Tibial nerve (tissue), 4 donors: ENCODE results near the gene HUWE1. TPM values are rescaled to one million over a fixed set of nuclear protein-coding genes. Genes with fewer than 3 reads are reported as not detected.

Source experiments
- DNase-seq, 2 donors: peaks; one replicate each; pipeline ENCODE4 v3.0.0-alpha.2; 2019; ENCODE audit warnings: low spot score in 2 of 2
- H3K27ac ChIP-seq, 4 donors: fragments of 200-600 bp; sonication (generic) in 3 of 4; one replicate each; pipeline ENCODE4 v1.5.1; 2017 to 2019; ENCODE audit warnings: mild to moderate bottlenecking in 1 of 4
- H3K27me3 ChIP-seq, 2 donors: fragments of 200-600 bp; sonication (generic) in 1 of 2; one replicate each; pipeline versions ENCODE4 v1.5.1 to v1.6.0; 2017 to 2019
- H3K36me3 ChIP-seq, 3 donors: fragments of 200-600 bp; sonication (generic); one replicate each; pipeline ENCODE4 v1.5.1; 2018 to 2019
- H3K4me1 ChIP-seq, 4 donors: fragments of 200-600 bp; sonication (generic) in 3 of 4; one replicate each; pipeline ENCODE4 v1.5.1; 2017 to 2019
- H3K4me3 ChIP-seq, 4 donors: fragments of 200-600 bp; sonication (generic) in 3 of 4; one replicate each; pipeline ENCODE4 v1.5.1; 2017 to 2019; ENCODE audit warnings: mild to moderate bottlenecking in 1 of 4, moderate library complexity in 1 of 4
- H3K9me3 ChIP-seq, 4 donors: fragments of 200-600 bp; sonication (generic) in 3 of 4; one replicate each; pipeline ENCODE4 v1.5.1; 2017 to 2019
- EP300 ChIP-seq, 2 donors: sonication (generic); formaldehyde crosslinking; IDR thresholded peaks; one replicate each; pipeline ENCODE4 v1.6.1; 2017; ENCODE audit warnings: antibody characterized with exemption in 2 of 2, mild to moderate bottlenecking in 1 of 2
- POLR2A ChIP-seq, 2 donors: fragments of 450-650 bp; IDR thresholded peaks; one replicate each; pipeline ENCODE4 v1.6.1; 2017; ENCODE audit warnings: antibody characterized with exemption in 2 of 2, mild to moderate bottlenecking in 2 of 2, moderate library complexity in 2 of 2
- WGBS, 2 donors: methylation state at CpG; one replicate each; pipeline ENCODE4 v1.1.5; 2018; 5-methylcytosine and 5-hydroxymethylcytosine counted together
- total RNA-seq, 4 donors: library from RNA; depleted of rRNA; stranded (reverse); fragments of >200 nt; gene quantifications; one replicate each; pipeline ENCODE4 v1.1.0, GENCODE V29; 2016
- TF ChIP-seq, protein P1 (sequence below), 5 experiments: fragments of 200-600 bp in 3 of 5; fragments of 450-650 bp in 2 of 5; sonication (generic) in 3 of 5; IDR thresholded peaks; one replicate each; pipeline ENCODE4 v1.5.1; 2016 to 2019; ENCODE audit warnings: antibody characterized with exemption in 5 of 5, mild to moderate bottlenecking in 3 of 5, moderate library complexity in 2 of 5

Gene HUWE1
- total RNA-seq, 4 donors from 2014 or later: 104 to 141 (median 119) TPM

DNA sequence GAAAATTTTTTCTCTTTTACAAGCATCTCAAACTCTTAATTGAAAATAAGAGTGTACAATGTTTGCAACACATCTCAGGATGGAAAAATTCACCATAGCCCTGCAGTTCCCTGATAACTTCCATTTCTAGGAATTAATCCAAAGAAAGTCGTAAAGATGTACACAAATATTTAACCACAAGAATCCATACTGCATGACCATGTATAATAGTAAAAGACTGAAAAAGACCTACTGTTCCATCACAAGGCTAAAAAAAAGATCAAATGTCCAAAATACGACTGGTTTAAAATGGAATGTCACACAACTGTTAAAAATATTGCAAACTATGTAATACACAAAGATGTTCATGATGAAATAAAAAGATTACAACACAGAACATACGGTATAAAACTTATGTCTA, 32.1 kb downstream of the HUWE1 start:
- no peaks in the 10 kb centered on the region for H3K36me3 ChIP-seq
- WGBS, 2 donors: 41 to 52% methylated on average over 3 of the region's 3 CpGs
- no peak overlapping the region for H3K27ac ChIP-seq
- TF ChIP-seq EP300 (IDR thresholded peaks at IDR 0.05): no peak
- TF ChIP-seq, protein P1, sequence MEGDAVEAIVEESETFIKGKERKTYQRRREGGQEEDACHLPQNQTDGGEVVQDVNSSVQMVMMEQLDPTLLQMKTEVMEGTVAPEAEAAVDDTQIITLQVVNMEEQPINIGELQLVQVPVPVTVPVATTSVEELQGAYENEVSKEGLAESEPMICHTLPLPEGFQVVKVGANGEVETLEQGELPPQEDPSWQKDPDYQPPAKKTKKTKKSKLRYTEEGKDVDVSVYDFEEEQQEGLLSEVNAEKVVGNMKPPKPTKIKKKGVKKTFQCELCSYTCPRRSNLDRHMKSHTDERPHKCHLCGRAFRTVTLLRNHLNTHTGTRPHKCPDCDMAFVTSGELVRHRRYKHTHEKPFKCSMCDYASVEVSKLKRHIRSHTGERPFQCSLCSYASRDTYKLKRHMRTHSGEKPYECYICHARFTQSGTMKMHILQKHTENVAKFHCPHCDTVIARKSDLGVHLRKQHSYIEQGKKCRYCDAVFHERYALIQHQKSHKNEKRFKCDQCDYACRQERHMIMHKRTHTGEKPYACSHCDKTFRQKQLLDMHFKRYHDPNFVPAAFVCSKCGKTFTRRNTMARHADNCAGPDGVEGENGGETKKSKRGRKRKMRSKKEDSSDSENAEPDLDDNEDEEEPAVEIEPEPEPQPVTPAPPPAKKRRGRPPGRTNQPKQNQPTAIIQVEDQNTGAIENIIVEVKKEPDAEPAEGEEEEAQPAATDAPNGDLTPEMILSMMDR (IDR thresholded peaks at IDR 0.05): no peak
- no peak for TF ChIP-seq POLR2A (IDR thresholded peaks at IDR 0.05)
- H3K27me3 ChIP-seq: no peaks in the 10 kb centered on the region
- no peak for DNase-seq
- no peaks in the 10 kb centered on the region for H3K9me3 ChIP-seq
- peaks cover 0 to 12% (median 0%) of the 10 kb centered on the region in 4 donors for H3K4me1 ChIP-seq
- H3K4me3 ChIP-seq: no peak overlapping the region

DNA sequence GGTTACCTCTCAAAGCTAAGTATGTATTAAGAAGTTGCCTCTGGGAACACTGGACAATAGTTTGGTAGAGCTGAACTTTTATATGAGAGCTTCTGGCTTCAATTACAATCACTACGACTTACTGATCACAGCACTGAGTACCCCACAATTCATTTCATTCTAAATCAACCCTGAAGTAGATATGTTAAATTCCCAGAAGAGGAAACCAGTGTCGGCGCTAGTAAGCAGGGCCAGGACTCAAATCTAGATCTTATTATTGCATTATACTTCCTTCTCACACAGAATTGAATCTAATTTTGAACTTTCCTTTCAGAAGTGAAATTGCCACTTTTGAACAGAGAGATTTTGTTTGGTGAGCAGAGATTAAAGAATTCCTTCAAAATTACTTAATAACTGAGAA, 41.8 kb downstream of the HUWE1 start:
- no peak for TF ChIP-seq EP300 (IDR thresholded peaks at IDR 0.05)
- 74 to 89% methylated on average over 3 of the region's 3 CpGs for WGBS, 2 donors
- H3K9me3 ChIP-seq: no peaks in the 10 kb centered on the region
- H3K27ac ChIP-seq: no peak overlapping the region
- no peak for DNase-seq
- H3K4me3 ChIP-seq: no peak overlapping the region
- no peaks in the 10 kb centered on the region for H3K4me1 ChIP-seq
- H3K36me3 ChIP-seq: peaks cover 0 to 47% (median 0%) of the 10 kb centered on the region in 3 donors
- H3K27me3 ChIP-seq: peaks cover 0 to 2% of the 10 kb centered on the region in 2 donors

DNA sequence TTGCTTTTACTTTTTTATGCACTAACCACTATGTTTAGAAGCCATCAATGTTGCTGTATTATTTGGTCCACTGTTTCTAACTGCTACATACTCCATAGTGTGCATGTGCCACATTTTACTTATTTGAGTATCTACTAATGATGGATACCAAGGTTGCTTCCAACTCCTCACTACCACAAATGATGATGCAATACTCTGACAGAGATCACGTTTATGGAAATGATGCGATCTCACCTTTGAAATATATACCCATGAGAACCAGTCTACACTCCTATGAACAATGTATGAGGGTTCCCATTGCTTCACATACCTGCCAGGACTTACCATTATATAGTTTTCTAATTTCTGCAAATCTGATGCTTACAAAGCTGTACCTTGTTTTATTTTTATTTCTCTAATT, 44.2 kb downstream of the HUWE1 start:
- WGBS, 2 donors: 85 to 96% methylated on average over 2 of the region's 2 CpGs
- Histone ChIP-seq H3K4me1 (no peaks in the 10 kb centered on the region), H3K27ac (no peak overlapping the region), H3K4me3 (no peak overlapping the region), H3K27me3 (peaks cover 0 to 2% of the 10 kb centered on the region in 2 donors), H3K36me3 (peaks cover 0 to 58% (median 0%) of the 10 kb centered on the region in 3 donors), H3K9me3 (no peaks in the 10 kb centered on the region)
- DNase-seq: no peak
- TF ChIP-seq, protein P1 (IDR thresholded peaks at IDR 0.05): no peak
- TF ChIP-seq POLR2A (IDR thresholded peaks at IDR 0.05) (no peak), EP300 (IDR thresholded peaks at IDR 0.05) (no peak)

DNA sequence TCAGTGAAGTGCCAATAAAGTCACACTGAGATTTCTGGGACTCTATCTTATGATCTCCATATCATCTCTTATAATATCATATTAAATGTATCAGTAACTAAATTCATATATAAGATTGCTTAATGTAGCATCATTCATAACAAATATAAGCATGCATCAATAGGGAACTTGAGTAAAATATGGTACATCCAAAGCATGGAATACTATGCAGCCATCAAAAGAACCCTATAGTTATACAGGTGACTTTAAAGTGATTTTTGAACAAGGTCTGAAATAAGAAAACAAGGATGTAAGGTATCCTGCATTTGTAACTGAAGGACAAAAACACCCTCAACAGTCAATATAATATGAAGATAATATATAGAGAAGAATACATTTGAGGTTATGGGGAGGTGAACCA, 47.3 kb downstream of the HUWE1 start:
- Histone ChIP-seq H3K4me1 (no peaks in the 10 kb centered on the region), H3K36me3 (peaks cover 0 to 40% (median 0%) of the 10 kb centered on the region in 3 donors), H3K27ac (no peak overlapping the region), H3K27me3 (no peaks in the 10 kb centered on the region), H3K4me3 (no peak overlapping the region), H3K9me3 (no peaks in the 10 kb centered on the region)
- no peak for TF ChIP-seq POLR2A (IDR thresholded peaks at IDR 0.05)
- no peak for DNase-seq

DNA sequence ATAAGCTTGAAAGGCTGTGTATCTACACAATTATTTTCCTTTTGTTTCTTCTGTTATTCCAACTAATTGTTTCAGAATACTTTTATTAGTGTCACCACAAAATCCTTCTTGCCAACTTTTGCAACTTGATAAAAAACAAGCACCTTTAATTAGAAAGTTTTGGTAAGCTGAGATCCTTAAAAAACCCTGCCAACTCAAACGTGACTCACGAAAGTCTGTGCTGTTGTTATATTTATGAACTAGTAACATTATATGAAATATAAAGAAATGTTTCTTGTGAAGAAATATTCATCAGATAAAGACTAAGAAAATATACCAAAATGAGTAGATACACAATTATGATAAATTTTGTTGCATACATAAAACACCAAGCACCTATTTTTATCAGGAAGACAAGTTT, 49.0 kb downstream of the HUWE1 start:
- H3K27ac ChIP-seq: no peak overlapping the region
- TF ChIP-seq POLR2A (IDR thresholded peaks at IDR 0.05): no peak
- H3K9me3 ChIP-seq: no peaks in the 10 kb centered on the region
- H3K27me3 ChIP-seq: no peaks in the 10 kb centered on the region
- WGBS, 2 donors: 74 to 78% methylated on average over 2 of the region's 2 CpGs
- peaks cover 0 to 27% (median 8%) of the 10 kb centered on the region in 3 donors for H3K36me3 ChIP-seq
- H3K4me3 ChIP-seq: no peak overlapping the region
- H3K4me1 ChIP-seq: no peaks in the 10 kb centered on the region
- no peak for DNase-seq

DNA sequence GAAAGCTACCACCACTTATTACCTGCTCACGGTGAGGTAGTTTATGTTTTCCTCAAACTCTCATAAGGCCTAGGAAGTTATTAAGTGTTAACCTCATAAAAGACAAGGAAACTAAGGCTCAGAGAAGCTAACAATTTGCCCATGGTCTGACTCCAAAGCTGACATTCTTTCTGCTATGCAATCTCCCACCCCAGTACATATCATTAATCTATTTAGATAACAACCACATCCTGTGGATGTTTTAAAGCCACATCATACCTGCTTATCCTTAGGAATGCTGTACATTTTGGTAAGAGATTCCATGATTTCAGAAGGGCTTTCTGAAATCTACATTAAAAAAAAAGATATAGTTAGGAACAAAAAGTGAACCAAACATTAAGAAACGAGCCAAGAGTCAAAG, 55.4 kb downstream of the HUWE1 start:
- H3K9me3 ChIP-seq: no peaks in the 10 kb centered on the region
- H3K4me3 ChIP-seq: no peak overlapping the region
- 75 to 93% methylated on average over 2 of the region's 2 CpGs for WGBS, 2 donors
- H3K4me1 ChIP-seq: no peaks in the 10 kb centered on the region
- no peaks in the 10 kb centered on the region for H3K27me3 ChIP-seq
- no peak overlapping the region for H3K27ac ChIP-seq
- peaks cover 0 to 63% (median 8%) of the 10 kb centered on the region in 3 donors for H3K36me3 ChIP-seq
- TF ChIP-seq, protein P1 (IDR thresholded peaks at IDR 0.05): no peak
- TF ChIP-seq POLR2A (IDR thresholded peaks at IDR 0.05) (no peak), EP300 (IDR thresholded peaks at IDR 0.05) (no peak)
- DNase-seq: no peak

DNA sequence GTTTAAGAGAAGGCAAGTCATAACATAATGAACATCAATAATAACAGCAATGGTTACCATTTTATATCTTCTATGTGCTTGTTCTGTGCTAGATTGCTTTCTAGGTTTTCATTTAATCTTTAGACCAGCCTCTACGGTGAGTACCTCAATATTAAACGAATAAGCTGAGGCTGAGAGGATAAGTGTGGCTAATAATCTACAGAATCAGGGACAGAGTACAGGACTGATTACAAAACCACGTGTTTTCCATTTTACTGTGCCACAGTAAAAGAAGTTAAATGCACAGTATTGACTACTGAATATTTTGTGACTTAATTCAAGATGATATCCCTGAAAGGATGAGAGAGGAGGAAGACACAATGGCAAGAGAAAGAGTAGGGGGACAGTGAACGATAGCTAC, 56.3 kb downstream of the HUWE1 start:
- 78 to 82% methylated on average over 4 of the region's 4 CpGs for WGBS, 2 donors

More for the DNA sequence above, 56.3 kb downstream of the HUWE1 start:
- H3K36me3 ChIP-seq: peaks cover 0 to 63% (median 8%) of the 10 kb centered on the region in 3 donors
- TF ChIP-seq EP300 (IDR thresholded peaks at IDR 0.05) (no peak), POLR2A (IDR thresholded peaks at IDR 0.05) (no peak)
- TF ChIP-seq, protein P1 (IDR thresholded peaks at IDR 0.05): no peak
- no peak for DNase-seq
- no peaks in the 10 kb centered on the region for H3K27me3 ChIP-seq
- no peaks in the 10 kb centered on the region for H3K9me3 ChIP-seq
- H3K4me1 ChIP-seq: no peaks in the 10 kb centered on the region
- no peak overlapping the region for H3K4me3 ChIP-seq
- H3K27ac ChIP-seq: no peak overlapping the region
